Fibroblast of mammary gland (primary cell): Measurements from ENCODE around the gene CDH23.

Experiments used
- DNase-seq: peaks from one replicate; pipeline ENCODE4 v3.0.0-alpha.2; 2010; ENCODE audit warnings: low read depth
- H3K4me3 ChIP-seq: 2 replicates; pipeline ENCODE4 v1.5.1; 2011; ENCODE audit warnings: low read depth, mild to moderate bottlenecking, low read length, moderate library complexity; ENCODE audit not compliant: control insufficient read depth
- TF ChIP-seq, protein P1 (sequence below): conservative IDR thresholded peaks from 2 replicates; pipeline ENCODE4 v1.5.1; 2011; ENCODE audit warnings: low read depth, low read length, inconsistent platforms; ENCODE audit not compliant: control insufficient read depth, insufficient read depth

CDH23 gene

DNA sequence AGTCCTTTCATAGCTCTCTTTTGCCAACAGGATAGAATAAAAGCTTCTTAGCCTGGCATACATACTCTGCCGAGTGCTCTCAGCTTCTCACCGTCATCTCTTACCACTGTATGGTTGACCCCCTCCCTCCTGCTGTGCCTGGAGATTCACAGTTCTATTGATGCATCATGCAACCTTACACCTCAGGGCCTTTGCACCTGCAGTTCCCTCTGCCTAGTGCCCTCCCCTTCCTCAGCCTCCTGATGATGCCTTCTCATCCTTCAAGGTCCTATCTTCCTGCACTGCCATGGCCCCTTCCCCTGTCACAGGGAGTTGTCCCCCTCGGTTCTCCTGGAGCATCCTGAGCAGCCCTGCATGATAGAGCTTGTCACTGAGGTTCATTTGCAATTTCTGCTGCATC, 81.5 kb downstream of the CDH23 start:
- no peak for DNase-seq

DNA sequence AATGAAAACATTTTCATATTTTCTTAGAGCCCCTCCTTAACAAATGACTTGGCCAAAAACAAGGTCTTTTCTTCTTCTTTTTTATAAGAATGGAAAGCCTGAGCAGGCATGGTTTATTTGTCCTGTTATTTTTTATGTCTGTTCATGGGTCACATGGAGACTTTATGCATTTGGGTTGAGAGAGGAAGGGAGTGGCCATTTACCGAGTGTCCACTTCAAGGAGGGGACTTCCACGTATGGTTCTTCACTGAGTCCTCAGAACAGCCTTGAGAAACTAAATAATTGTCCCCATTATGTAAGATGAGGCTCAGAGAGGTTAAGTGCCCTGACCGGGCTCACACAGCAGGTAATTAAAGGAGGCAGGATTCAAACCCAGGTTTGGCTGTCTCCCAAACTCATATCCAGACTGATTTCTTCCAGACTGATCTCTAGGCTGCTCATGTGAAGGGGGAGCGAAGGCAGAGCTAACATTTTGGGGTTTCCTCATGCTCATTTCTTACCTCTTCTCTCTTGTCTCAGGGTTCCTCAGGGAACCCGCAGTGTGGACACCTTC, 82.2 kb downstream of the CDH23 start:
- H3K4me3 ChIP-seq = no peak overlapping the region
- DNase-seq = no peak
- TF ChIP-seq, protein P1, sequence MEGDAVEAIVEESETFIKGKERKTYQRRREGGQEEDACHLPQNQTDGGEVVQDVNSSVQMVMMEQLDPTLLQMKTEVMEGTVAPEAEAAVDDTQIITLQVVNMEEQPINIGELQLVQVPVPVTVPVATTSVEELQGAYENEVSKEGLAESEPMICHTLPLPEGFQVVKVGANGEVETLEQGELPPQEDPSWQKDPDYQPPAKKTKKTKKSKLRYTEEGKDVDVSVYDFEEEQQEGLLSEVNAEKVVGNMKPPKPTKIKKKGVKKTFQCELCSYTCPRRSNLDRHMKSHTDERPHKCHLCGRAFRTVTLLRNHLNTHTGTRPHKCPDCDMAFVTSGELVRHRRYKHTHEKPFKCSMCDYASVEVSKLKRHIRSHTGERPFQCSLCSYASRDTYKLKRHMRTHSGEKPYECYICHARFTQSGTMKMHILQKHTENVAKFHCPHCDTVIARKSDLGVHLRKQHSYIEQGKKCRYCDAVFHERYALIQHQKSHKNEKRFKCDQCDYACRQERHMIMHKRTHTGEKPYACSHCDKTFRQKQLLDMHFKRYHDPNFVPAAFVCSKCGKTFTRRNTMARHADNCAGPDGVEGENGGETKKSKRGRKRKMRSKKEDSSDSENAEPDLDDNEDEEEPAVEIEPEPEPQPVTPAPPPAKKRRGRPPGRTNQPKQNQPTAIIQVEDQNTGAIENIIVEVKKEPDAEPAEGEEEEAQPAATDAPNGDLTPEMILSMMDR = no peak

More for the DNA sequence above, 81.5 kb downstream of the CDH23 start:
- TF ChIP-seq, protein P1 = no peak
- H3K4me3 ChIP-seq = no peak overlapping the region

DNA sequence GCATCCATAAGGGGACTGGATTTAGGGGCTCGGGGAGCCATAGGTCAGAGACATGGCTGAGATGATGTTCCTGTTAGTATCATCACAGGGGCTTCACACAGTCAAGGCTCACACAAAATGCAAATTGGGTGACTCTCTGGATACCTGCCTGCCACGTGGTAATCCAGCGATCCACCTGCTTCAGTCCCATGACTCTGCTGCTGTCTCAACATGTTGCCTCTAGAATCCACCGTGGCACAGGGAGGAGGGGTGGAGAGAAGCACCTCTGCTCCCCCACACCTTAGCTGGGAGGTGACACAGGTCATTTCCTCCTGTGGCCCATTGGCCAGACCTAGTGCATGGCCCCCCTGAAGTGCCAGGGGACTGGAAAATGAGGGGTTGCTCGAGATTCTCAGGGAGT, 83.1 kb downstream of the CDH23 start:
- H3K4me3 ChIP-seq = no peak overlapping the region
- DNase-seq = no peak
- TF ChIP-seq, protein P1 = no peak

DNA sequence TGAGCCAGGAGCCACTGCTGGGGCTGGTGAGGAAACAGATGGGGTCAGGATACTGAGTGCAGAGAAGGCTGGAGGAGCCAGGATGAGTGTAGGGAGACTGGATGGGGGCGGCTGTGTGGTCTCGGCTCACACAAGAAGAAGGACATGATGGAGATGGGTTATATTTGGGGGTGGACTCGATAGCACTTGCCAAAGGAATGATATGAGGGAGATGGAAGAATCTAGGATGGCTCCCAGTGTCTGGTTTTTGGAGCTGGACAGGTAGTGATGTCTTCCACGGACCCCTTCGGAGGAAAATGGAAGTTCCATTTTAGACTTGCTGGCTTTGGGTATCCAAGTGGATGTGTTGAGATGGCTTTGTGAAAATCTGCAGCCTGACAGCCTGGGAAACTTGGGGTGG, 83.9 kb downstream of the CDH23 start:
- TF ChIP-seq, protein P1 = no peak
- H3K4me3 ChIP-seq = no peak overlapping the region
- no peak for DNase-seq

DNA sequence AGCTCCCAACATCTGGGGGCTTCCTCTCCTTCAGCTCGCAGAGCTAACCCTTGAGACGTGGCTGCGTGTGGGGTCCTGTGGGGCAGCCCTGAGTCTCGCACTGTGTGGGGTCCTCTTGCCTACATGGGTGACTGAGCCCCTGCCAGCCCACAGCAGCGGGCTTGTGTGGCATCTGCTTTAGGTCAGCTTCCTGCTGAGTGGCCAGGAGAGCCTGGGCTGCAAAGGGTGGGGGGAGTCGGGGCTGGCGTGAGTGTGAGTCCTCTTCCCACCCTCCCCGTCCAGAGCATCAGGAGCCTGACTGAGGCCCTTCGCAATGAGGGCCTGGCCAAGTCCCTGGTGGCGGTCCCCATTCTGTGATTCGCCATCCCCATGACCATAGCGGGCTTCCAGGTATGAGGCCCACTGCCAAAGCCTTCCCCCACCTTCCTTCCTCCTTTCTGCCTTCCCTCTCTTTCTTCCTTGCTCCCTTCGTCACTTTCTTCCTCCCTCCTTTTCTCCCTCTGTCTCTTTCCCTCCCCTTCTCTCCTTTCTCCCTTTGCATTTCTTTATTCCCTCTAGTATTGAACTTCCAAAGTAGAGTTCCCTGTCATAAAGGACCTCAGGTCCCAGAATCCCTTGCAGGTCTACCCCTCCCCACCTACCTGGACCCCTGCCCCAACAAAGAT, 85.2 kb downstream of the CDH23 start:
- no peak for DNase-seq
- TF ChIP-seq, protein P1 = no peak
- H3K4me3 ChIP-seq = no peak overlapping the region

DNA sequence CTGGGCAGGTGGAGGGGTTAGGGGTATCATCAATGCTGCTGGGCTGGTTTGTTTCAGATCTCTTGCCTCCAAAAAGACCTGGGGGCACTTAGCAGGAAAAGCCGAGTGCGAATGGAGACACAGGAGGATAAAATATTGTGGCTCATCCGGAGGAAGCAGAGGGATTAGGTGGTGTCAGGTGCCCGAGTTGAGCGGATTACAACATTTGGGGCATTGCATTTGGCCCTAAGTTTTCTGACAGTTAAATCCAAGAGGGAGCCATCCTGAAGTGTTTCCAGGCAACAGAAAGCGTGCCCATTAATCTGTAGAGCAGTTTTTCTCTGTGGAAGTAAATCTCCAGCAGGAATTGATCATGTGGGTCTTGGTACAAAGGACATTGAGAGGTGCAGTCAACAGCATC, 85.9 kb downstream of the CDH23 start:
- TF ChIP-seq, protein P1 = no peak
- no peak overlapping the region for H3K4me3 ChIP-seq
- no peak for DNase-seq
